Endothelial cell (in vitro differentiated cells): Measurements from ENCODE around the gene RHOF. TPM values are rescaled to one million over a fixed set of nuclear protein-coding genes. Genes with fewer than 3 reads are reported as not detected.
A peak's percentile ranks its signal among the peaks of the same experiment; 100 is the strongest.

Experiments
- DNase-seq: peaks from one replicate; pipeline ENCODE4 v3.0.0; 2021; ENCODE audit warnings: low spot score
- H3K27ac Mint-ChIP-seq: one replicate; pipeline ENCODE4 v1.8.0; 2021; ENCODE audit warnings: mixed read lengths, inconsistent platforms; ENCODE audit not compliant: unreplicated experiment
- H3K27me3 Mint-ChIP-seq: one replicate; pipeline ENCODE4 v1.8.0; 2021; ENCODE audit warnings: mild to moderate bottlenecking, moderate library complexity, mixed read lengths, inconsistent platforms; ENCODE audit not compliant: unreplicated experiment
- H3K36me3 Mint-ChIP-seq: one replicate; pipeline ENCODE4 v1.8.0; 2021; ENCODE audit warnings: mild to moderate bottlenecking, low read depth, mixed read lengths, inconsistent platforms; ENCODE audit not compliant: unreplicated experiment
- H3K4me1 Mint-ChIP-seq: one replicate; pipeline ENCODE4 v1.8.0; 2021; ENCODE audit warnings: mild to moderate bottlenecking, mixed read lengths, inconsistent platforms; ENCODE audit not compliant: unreplicated experiment
- H3K4me3 Mint-ChIP-seq: one replicate; pipeline ENCODE4 v1.8.0; 2021; ENCODE audit warnings: mild to moderate bottlenecking, mixed read lengths, inconsistent platforms; ENCODE audit not compliant: unreplicated experiment
- H3K9me3 Mint-ChIP-seq: one replicate; pipeline ENCODE4 v1.8.0; 2021; ENCODE audit warnings: mixed read lengths, inconsistent platforms; ENCODE audit not compliant: unreplicated experiment
- total RNA-seq: library from RNA; stranded (reverse); fragmentation: NEBNext Ultra II Directional; extraction: Animal tissue kit (Norgen Biotek cat#: 25700); gene quantifications from one replicate; pipeline ENCODE4 v1.2.1, GENCODE V29; 2021; ENCODE audit not compliant: unreplicated experiment
- TF ChIP-seq, protein P1 (sequence below): fragments of 200-600 bp; sonication (generic); IDR thresholded peaks from one replicate; pipeline ENCODE4 v1.5.0; 2021; ENCODE audit warnings: antibody characterized with exemption; ENCODE audit not compliant: unreplicated experiment

Gene RHOF
- total RNA-seq, 1 donor from 2014 or later: 25.7 TPM

- TF ChIP-seq, protein P1, sequence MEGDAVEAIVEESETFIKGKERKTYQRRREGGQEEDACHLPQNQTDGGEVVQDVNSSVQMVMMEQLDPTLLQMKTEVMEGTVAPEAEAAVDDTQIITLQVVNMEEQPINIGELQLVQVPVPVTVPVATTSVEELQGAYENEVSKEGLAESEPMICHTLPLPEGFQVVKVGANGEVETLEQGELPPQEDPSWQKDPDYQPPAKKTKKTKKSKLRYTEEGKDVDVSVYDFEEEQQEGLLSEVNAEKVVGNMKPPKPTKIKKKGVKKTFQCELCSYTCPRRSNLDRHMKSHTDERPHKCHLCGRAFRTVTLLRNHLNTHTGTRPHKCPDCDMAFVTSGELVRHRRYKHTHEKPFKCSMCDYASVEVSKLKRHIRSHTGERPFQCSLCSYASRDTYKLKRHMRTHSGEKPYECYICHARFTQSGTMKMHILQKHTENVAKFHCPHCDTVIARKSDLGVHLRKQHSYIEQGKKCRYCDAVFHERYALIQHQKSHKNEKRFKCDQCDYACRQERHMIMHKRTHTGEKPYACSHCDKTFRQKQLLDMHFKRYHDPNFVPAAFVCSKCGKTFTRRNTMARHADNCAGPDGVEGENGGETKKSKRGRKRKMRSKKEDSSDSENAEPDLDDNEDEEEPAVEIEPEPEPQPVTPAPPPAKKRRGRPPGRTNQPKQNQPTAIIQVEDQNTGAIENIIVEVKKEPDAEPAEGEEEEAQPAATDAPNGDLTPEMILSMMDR: no peak
- peak overlapping the region; percentile 84 for H3K4me3 Mint-ChIP-seq
- H3K27ac Mint-ChIP-seq: peak overlapping the region; percentile 10
- DNase-seq: peak; percentile 68
- H3K36me3 Mint-ChIP-seq: peaks cover 28% of the 10 kb centered on the region
- peaks cover 33% of the 10 kb centered on the region for H3K27me3 Mint-ChIP-seq
- H3K9me3 Mint-ChIP-seq: no peaks in the 10 kb centered on the region
- H3K4me1 Mint-ChIP-seq: peaks cover 47% of the 10 kb centered on the region
Measured at GRCh38 chr12:121796855-121797751, 3.6 kb upstream of the RHOF start.

GRCh38 chr12:121795034-121795968 lies 1.8 kb upstream of the RHOF start:
- Mint-ChIP-seq H3K27me3 (peaks cover 30% of the 10 kb centered on the region), H3K27ac (peak overlapping the region; percentile 74), H3K4me3 (peak overlapping the region; percentile 75), H3K4me1 (peaks cover 39% of the 10 kb centered on the region), H3K36me3 (peaks cover 18% of the 10 kb centered on the region), H3K9me3 (no peaks in the 10 kb centered on the region)
- DNase-seq: peak; percentile 87
- TF ChIP-seq, protein P1: peak; percentile 77

- Mint-ChIP-seq H3K4me3 (peak overlapping the region; percentile 75), H3K27ac (peak overlapping the region; percentile 74), H3K27me3 (peaks cover 31% of the 10 kb centered on the region), H3K9me3 (no peaks in the 10 kb centered on the region), H3K36me3 (peaks cover 20% of the 10 kb centered on the region), H3K4me1 (peaks cover 46% of the 10 kb centered on the region)
- DNase-seq: no peak
- TF ChIP-seq, protein P1: no peak
Measured at GRCh38 chr12:121794534-121795033, 1.1 kb upstream of the RHOF start.

- Mint-ChIP-seq H3K4me1 (peaks cover 46% of the 10 kb centered on the region), H3K36me3 (peaks cover 16% of the 10 kb centered on the region), H3K27ac (peak overlapping the region; percentile 59), H3K4me3 (peak overlapping the region; percentile 37), H3K9me3 (no peaks in the 10 kb centered on the region), H3K27me3 (peaks cover 28% of the 10 kb centered on the region)
- peak; percentile 96 for DNase-seq
- TF ChIP-seq, protein P1: peak; percentile 93
Measured at GRCh38 chr12:121793838-121794533, 498 bp upstream of the RHOF start.
